ENCODE measurements around the gene CNIH3. TPM values are rescaled to one million over a fixed set of nuclear protein-coding genes. Genes with fewer than 3 reads are reported as not detected.

Gene CNIH3
- total RNA-seq, 1 experiment from 2014 or later = 4.2 TPM

DNA sequence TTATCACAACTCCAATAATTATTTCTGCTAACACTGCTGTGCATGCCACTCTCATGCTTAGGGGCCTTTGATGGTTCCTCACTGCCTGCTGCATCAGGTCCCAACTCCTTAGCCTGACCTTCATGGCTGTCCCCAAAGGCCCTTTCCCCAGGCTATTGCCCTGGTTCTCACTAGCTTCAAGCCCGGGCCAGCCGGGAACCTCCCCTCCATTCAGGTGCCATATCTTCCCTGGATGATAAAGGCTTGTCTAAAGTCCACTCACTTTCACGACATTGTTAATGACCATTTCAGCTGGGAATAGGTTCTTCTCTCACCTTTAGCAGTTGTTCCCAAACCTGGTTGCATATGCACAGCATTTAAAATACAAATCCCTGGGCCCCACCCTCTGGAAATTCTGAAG lies 95.8 kb downstream of the CNIH3 start:
- Histone ChIP-seq H2BK12ac (ENCODE audit: insufficient read length, low read depth, low read length) (no peak overlapping the region), H3K4me2 (ENCODE audit: insufficient read depth, insufficient read length, low read length) (no peak overlapping the region), H3K79me2 (ENCODE audit: insufficient read depth, low read length) (no peaks in the 10 kb centered on the region), H2AFZ (ENCODE audit: low read length) (no peak overlapping the region), H3K56ac (ENCODE audit: insufficient read length, low read depth, low read length) (no peak overlapping the region), H3K4ac (ENCODE audit: low read depth, low read length) (no peak overlapping the region), H3K23ac (ENCODE audit: insufficient read length, low read depth, low read length) (no peak overlapping the region), H3K9ac (ENCODE audit: extremely low read depth, insufficient read length, low read length) (no peak overlapping the region), H3K4me1 (ENCODE audit: insufficient read depth, low read length) (no peaks in the 10 kb centered on the region), H3K79me1 (ENCODE audit: insufficient read depth, low read depth, low read length, poor library complexity, severe bottlenecking) (no peaks in the 10 kb centered on the region), H3K14ac (ENCODE audit: insufficient read depth, low read length) (no peak overlapping the region), H2BK120ac (ENCODE audit: low read depth, low read length, poor library complexity, severe bottlenecking) (no peak overlapping the region), H3K18ac (ENCODE audit: insufficient read length, low read depth, low read length) (no peak overlapping the region), H3K23me2 (ENCODE audit: insufficient read length, low read depth, low read length, poor library complexity, severe bottlenecking) (no peaks in the 10 kb centered on the region), H2BK20ac (ENCODE audit: low read depth, low read length, poor library complexity, severe bottlenecking) (no peak overlapping the region), H4K20me1 (ENCODE audit: control insufficient read depth, insufficient read depth, insufficient read length) (no peaks in the 10 kb centered on the region), H4K91ac (ENCODE audit: insufficient read length, low read depth, low read length) (no peak overlapping the region), H3K9me3 (ENCODE audit: control insufficient read depth, low read depth, low read length) (no peaks in the 10 kb centered on the region), H2AK5ac (ENCODE audit: insufficient read length, low read length) (no peak overlapping the region), H2BK5ac (ENCODE audit: insufficient read length, low read length) (no peak overlapping the region), H4K8ac (replicated peaks; ENCODE audit: insufficient read length, low read depth, low read length) (no peak overlapping the region), H3T11ph (ENCODE audit: low read length) (no peak overlapping the region), H2BK15ac (ENCODE audit: low read depth, low read length) (no peak overlapping the region), H3K27me3 (ENCODE audit: insufficient read depth, low read length) (no peaks in the 10 kb centered on the region), H3K27ac (ENCODE audit: insufficient read length, low read depth, low read length) (no peak overlapping the region), H4K5ac (ENCODE audit: insufficient read length, low read depth, low read length) (no peak overlapping the region)
- WGBS (ENCODE audit: extremely low coverage, insufficient read length, low lambda C conversion rate) = no CpG with 5 or more reads among the region's 3 CpGs
- TF ChIP-seq, protein P1, sequence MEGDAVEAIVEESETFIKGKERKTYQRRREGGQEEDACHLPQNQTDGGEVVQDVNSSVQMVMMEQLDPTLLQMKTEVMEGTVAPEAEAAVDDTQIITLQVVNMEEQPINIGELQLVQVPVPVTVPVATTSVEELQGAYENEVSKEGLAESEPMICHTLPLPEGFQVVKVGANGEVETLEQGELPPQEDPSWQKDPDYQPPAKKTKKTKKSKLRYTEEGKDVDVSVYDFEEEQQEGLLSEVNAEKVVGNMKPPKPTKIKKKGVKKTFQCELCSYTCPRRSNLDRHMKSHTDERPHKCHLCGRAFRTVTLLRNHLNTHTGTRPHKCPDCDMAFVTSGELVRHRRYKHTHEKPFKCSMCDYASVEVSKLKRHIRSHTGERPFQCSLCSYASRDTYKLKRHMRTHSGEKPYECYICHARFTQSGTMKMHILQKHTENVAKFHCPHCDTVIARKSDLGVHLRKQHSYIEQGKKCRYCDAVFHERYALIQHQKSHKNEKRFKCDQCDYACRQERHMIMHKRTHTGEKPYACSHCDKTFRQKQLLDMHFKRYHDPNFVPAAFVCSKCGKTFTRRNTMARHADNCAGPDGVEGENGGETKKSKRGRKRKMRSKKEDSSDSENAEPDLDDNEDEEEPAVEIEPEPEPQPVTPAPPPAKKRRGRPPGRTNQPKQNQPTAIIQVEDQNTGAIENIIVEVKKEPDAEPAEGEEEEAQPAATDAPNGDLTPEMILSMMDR (conservative IDR thresholded peaks at IDR 0.05) = no peak
- no peak for DNase-seq
- H3K9me3 Mint-ChIP-seq = no peaks in the 10 kb centered on the region
- H3K27me3 Mint-ChIP-seq (ENCODE audit: low read depth) = peaks cover 2% of the 10 kb centered on the region; the same call in 1 of the 2 replicates
- no peaks in the 10 kb centered on the region; a peak in 1 of 7 replicates for H3K36me3 Mint-ChIP-seq (ENCODE audit: insufficient read depth in 1 of 3, low read depth in 3 of 3)
- no peak overlapping the region for H3K4me3 Mint-ChIP-seq
- peaks cover 3 to 8% of the 10 kb centered on the region in 2 experiments; a peak in 2 of 4 replicates for H3K4me1 Mint-ChIP-seq
- H3K27ac Mint-ChIP-seq = no peak overlapping the region
